ENCODE results near the gene KRT36. TPM values are rescaled to one million over a fixed set of nuclear protein-coding genes. Genes with fewer than 3 reads are reported as not detected.

The KRT36 gene
- total and polyA plus RNA-seq, 9 donors, result not detected

- 56% methylated on average over 5 of the region's 7 CpGs for WGBS (ENCODE audit: insufficient coverage)
- Histone ChIP-seq H3K4me1 (ENCODE audit: control insufficient read depth, insufficient read depth, low read length) (no peaks in the 10 kb centered on the region), H3K9me3 (replicated peaks; ENCODE audit: control insufficient read depth, low read depth, low read length) (no peaks in the 10 kb centered on the region), H3K27ac (ENCODE audit: low read length) (no peak overlapping the region), H3K4me3 (ENCODE audit: low read length) (no peak overlapping the region), H3K27me3 (ENCODE audit: control insufficient read depth, insufficient read depth, low read length) (peaks cover 15% of the 10 kb centered on the region), H3K36me3 (ENCODE audit: control insufficient read depth, insufficient read depth, low read length) (no peaks in the 10 kb centered on the region)
- DNase-seq, result no peak
Measured at GRCh38 chr17:41512546-41513167, 22.9 kb upstream of the KRT36 start.

GRCh38 chr17:41511716-41512115 lies 22.0 kb upstream of the KRT36 start:
- Histone ChIP-seq H3K4me1 (ENCODE audit: control insufficient read depth, insufficient read depth, low read length) (no peaks in the 10 kb centered on the region), H3K9me3 (replicated peaks; ENCODE audit: control insufficient read depth, low read depth, low read length) (no peaks in the 10 kb centered on the region), H3K27me3 (ENCODE audit: control insufficient read depth, insufficient read depth, low read length) (peaks cover 17% of the 10 kb centered on the region), H3K36me3 (ENCODE audit: control insufficient read depth, insufficient read depth, low read length) (no peaks in the 10 kb centered on the region), H3K4me3 (ENCODE audit: low read length) (no peak overlapping the region), H3K27ac (ENCODE audit: low read length) (no peak overlapping the region)
- no peak for DNase-seq
- WGBS (ENCODE audit: insufficient coverage), result 65% methylated on average over 6 of the region's 10 CpGs

- no peaks in the 10 kb centered on the region for H3K4me1 ChIP-seq (ENCODE audit: control insufficient read depth, insufficient read depth, low read length)
- H3K27me3 ChIP-seq (ENCODE audit: control insufficient read depth, insufficient read depth, low read length), result peaks cover 17% of the 10 kb centered on the region
- no peak overlapping the region for H3K4me3 ChIP-seq (ENCODE audit: low read length)
- no peak for DNase-seq
- no peaks in the 10 kb centered on the region for H3K9me3 ChIP-seq (replicated peaks; ENCODE audit: control insufficient read depth, low read depth, low read length)
- no peak overlapping the region for H3K27ac ChIP-seq (ENCODE audit: low read length)
- no peaks in the 10 kb centered on the region for H3K36me3 ChIP-seq (ENCODE audit: control insufficient read depth, insufficient read depth, low read length)
- 35% methylated on average over 3 of the region's 4 CpGs for WGBS (ENCODE audit: insufficient coverage)
Measured at GRCh38 chr17:41511116-41511515, 21.4 kb upstream of the KRT36 start.

- no peak for DNase-seq
- Histone ChIP-seq H3K27me3 (ENCODE audit: control insufficient read depth, insufficient read depth, low read length) (peaks cover 17% of the 10 kb centered on the region), H3K4me3 (ENCODE audit: low read length) (no peak overlapping the region), H3K9me3 (replicated peaks; ENCODE audit: control insufficient read depth, low read depth, low read length) (no peaks in the 10 kb centered on the region), H3K27ac (ENCODE audit: low read length) (no peak overlapping the region), H3K36me3 (ENCODE audit: control insufficient read depth, insufficient read depth, low read length) (no peaks in the 10 kb centered on the region), H3K4me1 (ENCODE audit: control insufficient read depth, insufficient read depth, low read length) (no peaks in the 10 kb centered on the region)
- 75% methylated on average over 4 of the region's 7 CpGs for WGBS (ENCODE audit: insufficient coverage)
Measured at GRCh38 chr17:41510251-41511065, 20.7 kb upstream of the KRT36 start.

- Histone ChIP-seq H3K27me3 (ENCODE audit: control insufficient read depth, insufficient read depth, low read length) (peaks cover 13% of the 10 kb centered on the region), H3K9me3 (replicated peaks; ENCODE audit: control insufficient read depth, low read depth, low read length) (no peaks in the 10 kb centered on the region), H3K4me3 (ENCODE audit: low read length) (no peak overlapping the region), H3K27ac (ENCODE audit: low read length) (no peak overlapping the region), H3K4me1 (ENCODE audit: control insufficient read depth, insufficient read depth, low read length) (no peaks in the 10 kb centered on the region), H3K36me3 (ENCODE audit: control insufficient read depth, insufficient read depth, low read length) (no peaks in the 10 kb centered on the region)
- DNase-seq, result no peak
- 37% methylated on average over 10 of the region's 10 CpGs for WGBS (ENCODE audit: insufficient coverage)
Measured at GRCh38 chr17:41507315-41507880, 17.7 kb upstream of the KRT36 start.

- DNase-seq, result peak; percentile 29
- Histone ChIP-seq H3K4me1 (ENCODE audit: control insufficient read depth, insufficient read depth, low read length) (no peaks in the 10 kb centered on the region), H3K27me3 (ENCODE audit: control insufficient read depth, insufficient read depth, low read length) (peaks cover 10% of the 10 kb centered on the region), H3K36me3 (ENCODE audit: control insufficient read depth, insufficient read depth, low read length) (no peaks in the 10 kb centered on the region), H3K9me3 (replicated peaks; ENCODE audit: control insufficient read depth, low read depth, low read length) (no peaks in the 10 kb centered on the region), H3K4me3 (ENCODE audit: low read length) (no peak overlapping the region), H3K27ac (ENCODE audit: low read length) (no peak overlapping the region)
- 76% methylated on average over 7 of the region's 14 CpGs for WGBS (ENCODE audit: insufficient coverage)
Measured at GRCh38 chr17:41505809-41506767, 16.4 kb upstream of the KRT36 start.

- no peaks in the 10 kb centered on the region for H3K4me1 ChIP-seq (ENCODE audit: control insufficient read depth, insufficient read depth, low read length)
- peaks cover 7% of the 10 kb centered on the region for H3K27me3 ChIP-seq (ENCODE audit: control insufficient read depth, insufficient read depth, low read length)
- no peak for DNase-seq
- WGBS (ENCODE audit: insufficient coverage), result 91% methylated on average over 12 of the region's 17 CpGs
- no peak within 1 kb of the TSS for H3K27ac ChIP-seq (ENCODE audit: low read length)
- no peaks in the 10 kb centered on the region for H3K9me3 ChIP-seq (replicated peaks; ENCODE audit: control insufficient read depth, low read depth, low read length)
- no peaks in the 10 kb centered on the region for H3K36me3 ChIP-seq (ENCODE audit: control insufficient read depth, insufficient read depth, low read length)
- H3K4me3 ChIP-seq (ENCODE audit: low read length), result no peak within 1 kb of the TSS
Measured at GRCh38 chr17:41505007-41505808, 15.5 kb upstream of the KRT36 start, which contains the start of gene KRT13. TSS of gene KRT13 (minus strand) at chr17:41505612. CDS start at chr17:41505550, 62 bp downstream.

- DNase-seq, result no peak
- Histone ChIP-seq H3K9me3 (replicated peaks; ENCODE audit: control insufficient read depth, low read depth, low read length) (no peaks in the 10 kb centered on the region), H3K36me3 (ENCODE audit: control insufficient read depth, insufficient read depth, low read length) (no peaks in the 10 kb centered on the region), H3K4me3 (ENCODE audit: low read length) (no peak overlapping the region), H3K27ac (ENCODE audit: low read length) (no peak overlapping the region), H3K4me1 (ENCODE audit: control insufficient read depth, insufficient read depth, low read length) (no peaks in the 10 kb centered on the region), H3K27me3 (ENCODE audit: control insufficient read depth, insufficient read depth, low read length) (peaks cover 10% of the 10 kb centered on the region)
- 75% methylated on average over 1 of the region's 8 CpGs for WGBS (ENCODE audit: insufficient coverage)
Measured at GRCh38 chr17:41504246-41504977, 14.7 kb upstream of the KRT36 start.

- WGBS (ENCODE audit: insufficient coverage), result 69% methylated on average over 2 of the region's 9 CpGs
- peaks cover 11% of the 10 kb centered on the region for H3K27me3 ChIP-seq (ENCODE audit: control insufficient read depth, insufficient read depth, low read length)
- no peak overlapping the region for H3K27ac ChIP-seq (ENCODE audit: low read length)
- no peaks in the 10 kb centered on the region for H3K9me3 ChIP-seq (replicated peaks; ENCODE audit: control insufficient read depth, low read depth, low read length)
- H3K36me3 ChIP-seq (ENCODE audit: control insufficient read depth, insufficient read depth, low read length), result no peaks in the 10 kb centered on the region
- H3K4me1 ChIP-seq (ENCODE audit: control insufficient read depth, insufficient read depth, low read length), result no peaks in the 10 kb centered on the region
- DNase-seq, result no peak
- no peak overlapping the region for H3K4me3 ChIP-seq (ENCODE audit: low read length)
Measured at GRCh38 chr17:41503202-41503601, 13.5 kb upstream of the KRT36 start.
